GM18873 (cell line): ENCODE data around the gene PRKCH.

ENCODE experiments used
- ATAC-seq: cut with Tn5 transposase; IDR thresholded peaks from one replicate; pipeline ENCODE4 v1.9.1; 2021; ENCODE audit warnings: mild to moderate bottlenecking, moderate library complexity, moderate number of reproducible peaks; ENCODE audit not compliant: unreplicated experiment, low FRiP score

The PRKCH gene

GRCh38 chr14:61569812-61570548, 248.6 kb downstream of the PRKCH start:
- ATAC-seq, result no peak

DNA sequence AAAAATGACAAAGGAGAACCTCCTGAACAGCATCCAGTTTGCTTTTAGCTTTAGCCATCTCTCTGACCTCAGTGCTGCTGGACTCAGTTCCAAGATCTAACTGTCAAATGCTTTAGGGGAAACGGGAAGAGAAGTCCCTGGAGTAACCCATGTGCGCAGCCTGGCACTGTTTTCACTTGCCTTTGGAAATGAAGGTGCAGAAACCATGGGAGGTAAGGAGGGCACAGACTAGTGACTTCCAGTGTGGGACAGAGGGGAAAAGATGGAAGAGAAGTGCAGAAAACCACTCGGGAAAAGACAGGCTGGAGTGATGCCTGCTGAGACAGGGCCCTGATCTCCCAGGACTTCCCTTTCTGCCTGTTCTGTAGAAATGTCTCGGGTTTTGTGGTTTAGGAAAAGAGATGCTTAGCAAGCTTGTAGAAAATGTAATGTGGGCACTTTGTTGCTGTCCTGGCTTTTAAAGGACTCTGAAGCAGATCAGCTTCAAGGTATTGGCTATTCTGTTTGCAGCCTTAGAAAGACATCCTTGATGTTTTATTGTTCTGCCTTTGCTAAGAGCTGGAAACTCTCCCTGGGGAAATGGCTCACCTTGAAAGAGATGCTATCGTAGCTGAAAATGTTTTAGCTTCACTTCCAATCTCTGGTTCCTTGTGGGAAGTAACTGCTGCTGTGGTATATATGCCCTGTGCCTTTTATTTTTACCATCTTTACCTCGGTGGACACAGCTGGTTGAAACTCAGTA, 249.3 kb downstream of the PRKCH start:
- no peak for ATAC-seq

DNA sequence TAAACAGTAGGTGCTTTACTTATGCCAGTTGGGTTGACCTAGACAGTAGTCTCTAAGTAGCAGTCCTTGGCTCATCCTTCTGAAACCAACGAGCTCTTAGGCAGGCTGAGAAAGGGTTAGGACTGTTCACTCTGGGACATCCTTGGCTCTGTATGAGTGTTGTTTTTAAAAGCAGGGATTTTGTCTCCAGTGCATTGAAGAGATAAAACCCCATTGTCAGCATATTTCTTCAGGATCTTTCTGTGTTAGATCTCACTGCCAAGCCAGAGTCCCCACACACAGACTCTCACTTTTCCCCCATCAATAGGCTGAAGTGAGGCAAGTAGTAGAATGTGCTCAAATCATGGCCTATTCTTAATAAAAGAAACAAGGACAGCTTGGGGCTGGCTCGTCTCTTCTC, 250.5 kb downstream of the PRKCH start:
- no peak for ATAC-seq

DNA sequence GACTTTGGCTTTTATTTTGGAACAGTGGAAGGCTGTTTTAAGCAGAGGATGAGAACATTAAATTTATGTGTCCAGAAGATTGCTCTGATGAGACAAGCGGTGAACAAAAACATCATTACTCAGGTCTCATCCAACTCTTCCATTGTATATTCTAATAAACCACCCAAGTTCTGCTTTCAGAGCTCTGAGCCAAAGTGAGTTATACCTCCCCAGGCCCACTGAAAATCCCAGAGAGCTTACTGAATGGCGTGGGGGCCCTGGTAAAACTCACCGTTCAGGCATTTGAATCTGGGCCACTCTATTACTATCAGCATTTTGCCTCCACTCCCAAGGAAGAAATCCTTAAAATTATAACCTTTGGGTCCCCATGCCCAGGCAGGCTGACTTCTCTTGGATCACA, 251.9 kb downstream of the PRKCH start:
- ATAC-seq, result no peak

GRCh38 chr14:61573748-61574513, 252.6 kb downstream of the PRKCH start:
- ATAC-seq, result no peak

- no peak for ATAC-seq
Observed at GRCh38 chr14:61574514-61574807, 253.1 kb downstream of the PRKCH start.

GRCh38 chr14:61575126-61575525, 253.7 kb downstream of the PRKCH start:
- no peak for ATAC-seq

DNA sequence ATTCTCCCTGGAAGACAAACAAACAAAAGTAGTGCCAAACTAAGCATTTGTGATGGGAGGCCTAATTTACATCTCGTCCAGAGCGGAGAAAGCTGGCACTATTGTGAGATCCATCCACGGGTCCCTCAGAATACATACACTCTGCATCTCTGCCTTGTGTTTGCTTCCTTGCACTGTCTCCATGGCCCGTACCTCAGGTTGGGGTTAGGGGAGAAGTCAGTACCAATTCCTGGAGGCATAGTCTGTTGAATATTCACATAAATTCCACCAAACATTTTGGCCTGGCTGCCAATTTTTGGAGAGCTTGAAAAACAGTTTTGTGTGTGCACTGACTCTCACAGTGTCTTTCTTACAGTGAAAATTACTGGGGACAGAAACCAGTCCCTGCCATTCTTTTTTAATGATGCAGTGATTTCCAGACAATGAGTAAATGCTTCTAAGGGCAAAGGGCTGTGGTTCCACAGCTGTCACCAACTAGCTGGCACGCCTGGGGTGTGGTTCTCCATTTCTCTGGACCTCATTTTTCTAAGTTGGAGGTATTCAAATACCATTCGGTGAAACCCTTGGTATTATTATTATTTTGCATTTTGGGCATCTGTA, 254.3 kb downstream of the PRKCH start:
- ATAC-seq, result no peak

DNA sequence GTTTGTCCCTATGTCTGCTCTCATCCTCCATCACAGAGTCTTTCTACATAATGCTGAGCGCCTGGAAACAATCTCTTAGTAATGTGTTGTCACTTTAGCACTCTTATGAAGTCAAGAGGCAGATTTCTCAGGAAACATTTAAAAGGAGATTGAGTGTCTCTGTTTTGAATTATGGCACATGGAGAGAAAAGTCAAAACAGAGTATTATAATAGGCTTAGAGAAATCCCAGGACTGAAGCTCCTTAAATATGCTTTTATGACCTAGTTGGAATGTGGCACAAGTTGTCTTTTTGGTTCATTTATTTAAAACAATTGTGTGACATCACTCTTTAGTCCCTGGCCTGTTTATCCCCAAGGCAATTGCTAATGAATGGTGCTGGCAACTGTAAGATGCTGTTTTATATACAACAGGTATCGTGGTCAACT, 256.1 kb downstream of the PRKCH start:
- ATAC-seq, result no peak

DNA sequence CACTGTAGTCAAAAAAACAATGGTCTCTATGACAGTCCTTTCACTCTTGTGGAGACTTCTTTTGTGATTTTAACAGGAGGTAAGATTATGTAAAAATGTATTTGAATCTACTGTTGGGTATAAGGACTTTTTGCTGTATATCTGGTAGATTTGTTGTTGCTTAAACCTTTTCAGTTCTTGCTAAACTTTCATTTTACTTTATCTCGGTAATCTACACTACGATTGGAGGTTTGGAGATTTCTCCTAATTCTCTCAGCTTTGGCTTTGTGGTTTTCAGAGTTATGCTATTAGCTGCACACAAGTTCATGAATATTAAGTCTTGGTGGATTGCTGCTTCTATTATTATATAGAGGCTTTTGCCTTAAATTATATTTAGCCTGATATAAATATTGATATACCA, 257.4 kb downstream of the PRKCH start:
- no peak for ATAC-seq

DNA sequence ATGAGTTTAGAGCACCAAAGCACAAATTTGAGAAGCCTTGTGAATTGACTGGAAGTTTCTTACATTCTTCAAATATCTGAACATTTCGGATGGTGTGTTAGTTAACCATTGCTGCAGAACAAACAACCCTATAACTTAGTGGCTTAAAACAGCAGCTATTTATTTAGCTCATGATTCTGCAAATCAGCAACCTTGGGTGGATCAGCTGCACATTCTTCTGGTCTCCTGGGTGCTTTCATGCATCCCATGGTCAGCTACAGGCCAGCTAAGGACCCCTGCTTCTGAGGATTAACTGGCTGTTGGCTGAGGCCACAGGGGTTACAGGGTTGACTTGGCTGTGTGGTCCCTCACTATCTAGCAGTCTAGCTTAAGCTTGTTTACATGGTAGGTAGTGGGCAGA, 260.0 kb downstream of the PRKCH start:
- ATAC-seq, result no peak

- ATAC-seq, result no peak
Observed at GRCh38 chr14:61581955-61582615, 260.7 kb downstream of the PRKCH start.

DNA sequence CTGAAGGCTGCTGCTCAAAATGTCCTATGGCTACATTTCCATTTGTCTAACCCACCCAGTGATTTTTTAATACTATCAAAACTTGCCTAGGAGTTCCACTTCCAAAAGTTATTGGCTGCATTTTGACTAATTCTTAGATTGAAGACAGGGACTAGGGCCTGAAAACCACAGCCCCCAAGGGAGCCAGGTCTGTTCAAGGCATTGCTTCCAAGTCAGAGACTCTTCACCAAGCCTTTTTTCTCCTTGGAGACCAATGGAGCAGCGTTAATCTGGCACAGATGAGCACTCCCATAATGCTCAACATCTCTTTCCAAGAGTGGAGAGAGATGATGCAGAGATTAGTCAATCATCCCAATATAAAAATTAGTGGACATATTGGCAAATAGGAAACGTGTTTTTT, 261.4 kb downstream of the PRKCH start:
- no peak for ATAC-seq

DNA sequence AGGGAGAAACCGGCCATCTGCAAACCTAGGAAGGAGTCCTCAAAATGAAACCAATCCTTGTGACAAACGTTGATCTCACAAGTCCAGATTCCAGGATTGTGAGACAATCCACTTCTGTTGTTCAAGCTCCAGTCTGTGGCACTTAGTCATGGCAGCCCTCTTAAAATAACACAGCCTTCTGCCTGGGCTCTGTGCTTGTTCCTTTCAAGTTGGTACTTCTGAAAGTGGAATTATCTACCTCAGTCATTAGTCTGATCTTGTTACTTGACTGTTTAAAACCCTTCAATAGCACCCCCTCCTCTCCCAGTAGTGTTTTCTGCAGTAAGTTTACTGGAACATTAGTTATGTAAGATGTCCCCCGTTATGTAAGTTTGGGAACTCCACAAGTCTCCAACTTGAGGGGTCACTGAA, 263.0 kb downstream of the PRKCH start:
- ATAC-seq, result no peak

DNA sequence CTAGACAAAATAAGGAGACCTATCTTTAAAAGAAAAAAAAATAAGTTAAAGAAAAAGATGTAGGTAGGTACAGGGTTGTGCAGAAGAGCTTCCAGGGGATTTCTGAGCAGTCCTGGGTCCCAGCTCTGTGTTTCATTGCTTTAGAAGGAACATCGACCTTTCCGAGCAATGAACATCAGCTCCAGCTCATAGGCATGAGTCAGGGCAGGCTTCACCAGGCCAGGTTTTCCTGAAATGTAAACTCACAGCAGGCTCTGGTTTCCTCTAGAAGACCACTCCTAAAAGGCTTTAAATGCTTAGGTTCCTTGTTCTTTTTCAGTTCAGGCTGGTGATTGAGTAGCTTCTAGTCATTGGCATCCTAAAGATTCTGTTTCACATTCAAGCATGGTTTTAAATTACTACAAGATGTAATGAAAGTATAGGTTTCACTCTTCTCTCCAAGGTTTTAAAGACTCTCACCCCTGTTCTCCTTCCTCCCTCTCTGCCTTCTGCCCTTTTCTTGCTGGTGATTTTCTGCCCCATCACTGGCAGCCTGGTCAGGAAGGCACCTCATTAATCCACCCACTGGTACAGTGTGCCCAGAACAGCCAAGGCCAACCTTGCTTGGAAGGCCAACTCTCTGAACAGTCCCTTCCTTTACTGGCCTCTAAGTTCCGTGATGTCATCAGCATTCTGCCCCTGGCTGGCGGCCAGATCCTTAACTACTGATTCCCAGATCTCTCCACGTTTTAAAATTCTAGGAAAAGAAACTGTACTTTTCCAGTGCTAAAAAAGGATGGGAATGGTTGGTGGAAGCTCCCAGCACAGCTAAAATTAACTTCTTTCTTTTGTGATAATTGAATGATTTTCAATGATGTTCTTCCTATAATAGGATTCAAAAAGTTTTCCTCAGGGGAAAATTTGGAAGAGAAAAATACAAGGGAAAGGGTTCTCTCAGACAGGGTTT, 264.5 kb downstream of the PRKCH start:
- ATAC-seq, result no peak

DNA sequence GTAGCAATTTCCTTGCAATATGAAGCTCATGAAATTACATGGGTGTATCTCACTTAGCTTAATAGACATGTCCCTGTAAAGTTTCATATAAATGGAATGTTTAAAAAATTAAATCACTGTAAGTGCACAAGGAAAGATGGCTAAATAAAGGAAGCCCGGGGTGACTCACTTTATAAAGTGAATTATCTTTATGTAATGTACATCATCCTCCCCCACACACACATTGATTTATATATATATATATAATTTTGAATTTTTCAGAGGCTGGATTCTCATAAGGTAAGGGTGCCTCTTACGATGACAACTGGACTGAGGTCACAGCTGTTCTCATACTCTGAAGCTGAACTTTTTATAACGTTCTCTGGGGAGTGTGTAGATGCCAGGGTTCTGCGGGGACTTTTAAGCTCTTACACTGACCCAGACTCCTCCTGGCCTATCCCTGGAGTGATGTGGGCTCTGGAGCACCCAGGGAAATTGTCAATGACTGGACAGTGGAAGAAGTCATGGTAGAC, 265.2 kb downstream of the PRKCH start:
- no peak for ATAC-seq

GRCh38 chr14:61587081-61587713, 265.8 kb downstream of the PRKCH start:
- ATAC-seq, result no peak

DNA sequence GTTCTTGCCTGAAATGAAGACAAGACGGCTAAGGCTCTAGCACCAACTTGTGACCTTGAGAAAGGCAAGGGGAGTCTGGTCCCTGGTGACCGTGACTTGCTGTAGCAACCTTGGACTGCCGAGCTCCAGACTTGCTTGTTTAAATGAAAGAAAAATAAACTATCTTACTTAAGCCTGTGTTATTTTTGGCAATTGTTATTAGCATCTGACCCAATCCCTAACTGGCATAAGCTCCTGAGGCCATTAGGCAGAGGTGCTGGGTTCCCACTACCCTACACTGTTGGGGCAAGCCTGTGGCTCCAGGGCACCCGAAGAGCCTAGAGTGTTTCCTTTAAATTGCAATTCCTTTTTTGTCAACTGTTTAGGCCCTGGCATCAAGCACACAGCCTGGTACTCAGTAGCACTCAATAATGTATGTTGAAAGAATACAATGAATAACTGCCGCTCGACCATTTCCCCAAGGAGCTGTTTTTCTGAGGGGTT, 267.1 kb downstream of the PRKCH start:
- no peak for ATAC-seq
